IMR-90 (cell line): ENCODE results near the gene HDC.

ENCODE experiments used
- BHLHE40 ChIP-seq: fragments of 150-350 bp; IDR thresholded peaks from 2 replicates; pipeline ENCODE4 v1.6.1; 2016; ENCODE audit warnings: mild to moderate bottlenecking, low read depth, low read length
- POLR2A ChIP-seq: IDR thresholded peaks from 2 replicates; pipeline ENCODE4 v1.6.1; 2012; ENCODE audit warnings: mild to moderate bottlenecking, low read depth, low read length

- TF ChIP-seq BHLHE40 (no peak), POLR2A (no peak)
Observed at GRCh38 chr15:50267577-50267976, 2.1 kb upstream of the HDC start.
